Vagina (tissue), 2 donors: ENCODE results near the gene DDOST.

Experiments
- CTCF ChIP-seq, 3 experiments: fragments of 450-650 bp in 2 of 3; fragments of 200-600 bp in 1 of 3; sonication (generic) in 1 of 3; IDR thresholded peaks; one replicate each; pipeline ENCODE4 v1.5.1; 2017 to 2019; ENCODE audit warnings: antibody characterized with exemption in 3 of 3, mild to moderate bottlenecking in 2 of 3, moderate library complexity in 2 of 3
- POLR2AphosphoS5 ChIP-seq, 2 donors: sonication (generic); formaldehyde crosslinking; IDR thresholded peaks; one replicate each; pipeline ENCODE4 v1.9.0; 2017; ENCODE audit warnings: antibody characterized with exemption in 2 of 2, mild to moderate bottlenecking in 2 of 2, low read depth in 1 of 2; ENCODE audit not compliant: insufficient read depth in 1 of 2

GRCh38 chr1:20666146-20666545 is 5.0 kb upstream of the DDOST start:
- TF ChIP-seq POLR2AphosphoS5 (IDR thresholded peaks at IDR 0.05; ENCODE audit: insufficient read depth in 1 of 2, low read depth in 1 of 2) = peak in 1 of 2 donors; percentile 13
- TF ChIP-seq CTCF (IDR thresholded peaks at IDR 0.05) = no peak
